Activated gamma-delta T cell treated with Interleukin-2 at 50 U/mL for 16 hours (primary cell): Measurements from ENCODE around the gene IQSEC2.

Source experiments
- DNase-seq: peaks from one replicate; pipeline ENCODE4 v3.0.0-alpha.2; 2020

The IQSEC2 gene

GRCh38 chrX:53266914-53267313 is 14.5 kb downstream of the IQSEC2 start:
- no peak for DNase-seq

- DNase-seq: no peak
Observed at GRCh38 chrX:53265771-53266574, 15.4 kb downstream of the IQSEC2 start.

GRCh38 chrX:53263597-53264094 is 17.7 kb downstream of the IQSEC2 start:
- DNase-seq: no peak

- no peak for DNase-seq
Observed at GRCh38 chrX:53262918-53263394, 18.4 kb downstream of the IQSEC2 start.

- DNase-seq: no peak
Observed at GRCh38 chrX:53262189-53262917, 19.0 kb downstream of the IQSEC2 start.

DNA sequence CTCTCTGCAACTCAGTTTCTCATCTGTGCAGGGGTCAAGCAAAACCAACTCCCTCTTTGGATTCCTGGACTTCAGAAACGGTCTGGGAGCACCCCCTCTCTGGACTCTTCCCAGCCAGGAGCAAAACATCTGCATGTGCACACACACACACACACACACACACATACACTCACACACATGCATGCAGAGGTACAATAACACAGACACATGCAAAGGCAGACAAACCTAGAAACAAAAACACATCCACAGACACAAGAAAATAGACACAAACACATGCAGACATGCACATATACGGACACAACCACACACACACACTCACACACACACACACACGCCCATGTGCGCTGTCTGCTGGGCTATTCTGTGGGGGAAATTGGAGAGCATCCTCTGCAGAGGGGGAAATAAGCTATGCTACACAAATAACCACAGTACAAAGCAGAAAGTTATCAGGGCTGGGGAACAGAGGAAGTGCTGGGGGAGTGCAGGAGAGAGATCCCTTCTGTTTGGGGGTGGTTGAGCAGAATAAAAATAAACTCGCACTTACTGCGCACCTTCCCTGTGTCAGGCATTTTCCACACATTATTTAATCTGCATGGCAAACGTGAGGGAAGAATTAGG is 19.9 kb downstream of the IQSEC2 start:
- DNase-seq: no peak

DNA sequence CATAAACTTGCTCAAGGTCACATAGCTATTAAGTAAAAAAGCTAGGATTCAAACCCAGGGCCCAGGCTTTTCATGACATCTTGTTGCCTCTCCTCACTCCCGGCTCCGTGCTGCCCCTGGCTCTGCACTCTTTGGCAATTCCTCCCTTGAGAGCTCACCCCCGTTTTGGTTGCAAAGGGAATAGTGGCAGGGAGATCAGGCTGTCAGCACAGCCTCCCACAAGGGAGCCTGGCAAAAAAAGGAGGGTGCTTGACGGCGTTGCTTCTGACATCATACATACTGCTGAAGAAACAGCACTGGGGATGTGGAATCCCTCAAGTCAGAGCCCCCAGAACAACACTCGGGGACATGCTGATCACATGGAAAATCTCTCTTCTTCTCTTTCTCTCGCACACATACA is 20.5 kb downstream of the IQSEC2 start:
- DNase-seq: no peak

DNA sequence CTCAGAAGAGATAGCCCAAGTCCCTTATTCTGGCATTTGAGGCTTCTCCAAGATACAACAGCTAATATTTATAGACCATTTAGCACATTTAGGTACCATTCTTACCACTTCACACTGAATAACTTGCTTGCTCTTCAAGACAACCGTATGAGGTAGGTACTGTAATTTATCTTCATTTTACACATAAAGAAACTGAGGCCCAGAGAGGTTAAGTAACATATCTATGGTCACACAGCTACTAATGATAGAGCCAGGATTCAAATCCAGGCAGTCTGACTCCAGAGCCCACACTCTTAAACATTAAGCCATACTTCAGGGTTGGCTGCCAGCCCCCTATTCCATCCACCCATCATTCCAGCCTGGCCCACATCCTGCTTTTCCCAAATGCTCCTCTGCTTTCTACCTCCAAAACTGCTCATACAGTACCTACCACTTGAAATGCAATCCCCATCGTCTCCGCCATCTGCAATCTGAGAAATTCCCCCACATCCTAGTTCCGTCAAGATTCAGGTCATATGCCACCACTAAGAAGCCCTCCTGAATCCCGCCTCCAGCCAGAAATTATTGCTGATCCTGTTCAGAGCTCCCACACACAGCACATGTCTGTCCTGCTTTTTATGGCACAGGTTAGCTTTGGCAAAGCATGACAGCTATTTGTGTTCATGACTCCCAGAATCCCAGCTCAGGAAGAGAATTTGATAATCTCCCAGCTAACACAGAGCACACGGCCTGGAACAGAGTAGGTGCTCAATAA is 23.5 kb downstream of the IQSEC2 start:
- no peak for DNase-seq

DNA sequence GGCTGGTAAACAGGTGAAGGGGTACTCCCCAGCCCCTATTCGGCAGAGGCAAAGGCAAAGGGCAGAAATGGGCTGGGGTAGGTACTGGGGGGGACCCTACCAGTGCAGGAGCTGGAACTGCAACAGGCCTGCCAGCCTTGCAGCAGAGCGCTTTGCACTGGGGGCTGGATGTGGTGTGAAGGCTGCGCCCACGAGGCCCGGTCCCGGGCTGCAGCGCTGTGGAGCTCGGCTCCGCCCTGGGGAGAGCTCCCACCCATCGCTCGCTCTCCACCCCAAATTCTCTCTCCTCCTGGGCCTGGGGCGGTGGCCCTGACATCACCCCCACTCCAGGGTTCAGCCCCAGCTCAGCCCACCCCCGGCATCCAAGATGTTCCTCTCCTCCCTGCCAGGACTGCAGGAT is 24.2 kb downstream of the IQSEC2 start:
- no peak for DNase-seq

GRCh38 chrX:53256446-53257041 is 24.8 kb downstream of the IQSEC2 start:
- DNase-seq: no peak

GRCh38 chrX:53255738-53256191 is 25.6 kb downstream of the IQSEC2 start:
- no peak for DNase-seq

- DNase-seq: no peak
Observed at GRCh38 chrX:53254570-53255461, 26.6 kb downstream of the IQSEC2 start.

DNA sequence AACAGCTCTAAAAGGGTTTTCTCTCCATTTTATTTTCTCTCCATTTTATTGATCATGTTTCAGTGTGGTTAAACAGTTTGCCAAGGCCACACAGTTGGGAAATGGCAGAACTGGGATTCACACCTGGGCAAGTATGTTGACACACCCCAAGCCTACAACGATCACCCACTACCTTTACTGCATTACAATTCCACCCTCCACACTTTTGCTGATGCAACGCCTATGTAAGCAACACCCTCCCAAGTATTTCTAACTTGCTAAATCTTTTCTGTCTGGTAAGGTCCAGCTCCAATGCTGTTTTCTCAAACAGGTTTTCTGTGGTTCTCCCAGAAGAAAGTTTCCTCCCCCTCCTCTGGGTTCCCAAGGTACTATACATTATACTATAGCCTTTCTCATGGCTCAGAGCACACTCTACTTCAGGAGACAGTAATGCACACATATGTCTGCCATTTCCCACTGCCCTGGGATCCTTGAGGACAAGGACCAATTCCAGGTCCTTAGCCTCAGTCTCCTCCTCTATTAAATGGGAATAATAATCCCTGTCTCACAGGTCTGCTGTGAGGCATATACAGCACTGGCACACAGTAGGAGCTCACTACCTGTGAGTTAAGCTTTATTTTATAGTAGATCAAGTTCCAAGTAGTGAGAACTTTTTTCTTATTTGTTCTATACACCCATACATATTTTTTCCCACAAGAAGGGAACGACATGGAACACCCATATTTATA is 27.9 kb downstream of the IQSEC2 start:
- no peak for DNase-seq

DNA sequence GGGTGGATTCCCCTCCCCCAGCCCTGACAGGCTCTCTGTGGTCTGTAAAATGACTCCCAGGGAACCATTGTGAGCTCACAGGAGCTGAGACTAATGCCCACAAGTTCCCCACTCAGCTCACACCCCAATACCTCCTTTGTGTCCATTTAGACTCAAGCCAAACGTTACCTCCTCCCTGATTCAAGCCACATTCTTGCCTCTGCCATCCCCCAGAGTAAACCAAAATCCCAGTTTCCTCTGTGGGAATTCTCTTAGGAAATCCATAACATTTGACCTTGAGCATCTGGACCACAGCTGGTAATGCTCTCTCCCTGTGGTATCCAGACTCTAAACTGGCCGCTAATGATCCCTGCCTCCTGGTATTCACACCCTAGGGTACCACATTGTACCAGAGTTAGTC is 30.1 kb downstream of the IQSEC2 start:
- no peak for DNase-seq

DNA sequence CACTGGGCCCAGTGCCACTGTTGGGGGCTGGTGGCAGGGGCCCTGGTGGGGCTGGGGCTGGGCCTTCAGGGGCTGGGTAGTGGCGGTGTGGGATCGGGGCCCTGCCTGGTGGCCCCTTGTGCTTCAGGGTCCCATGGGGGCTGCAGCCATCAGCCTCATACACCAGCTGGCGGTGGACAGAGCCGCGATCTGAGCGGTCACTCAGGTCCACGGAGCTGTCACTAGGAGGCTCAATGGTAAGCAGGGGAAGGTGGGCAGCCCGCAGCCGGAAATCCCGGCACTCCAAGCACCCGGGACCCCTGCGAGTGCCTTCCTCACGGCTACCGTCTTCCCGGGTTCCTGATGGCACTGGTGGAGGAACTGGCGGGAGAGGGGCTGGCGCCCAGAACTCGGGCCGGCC is 30.8 kb downstream of the IQSEC2 start:
- DNase-seq: no peak

DNA sequence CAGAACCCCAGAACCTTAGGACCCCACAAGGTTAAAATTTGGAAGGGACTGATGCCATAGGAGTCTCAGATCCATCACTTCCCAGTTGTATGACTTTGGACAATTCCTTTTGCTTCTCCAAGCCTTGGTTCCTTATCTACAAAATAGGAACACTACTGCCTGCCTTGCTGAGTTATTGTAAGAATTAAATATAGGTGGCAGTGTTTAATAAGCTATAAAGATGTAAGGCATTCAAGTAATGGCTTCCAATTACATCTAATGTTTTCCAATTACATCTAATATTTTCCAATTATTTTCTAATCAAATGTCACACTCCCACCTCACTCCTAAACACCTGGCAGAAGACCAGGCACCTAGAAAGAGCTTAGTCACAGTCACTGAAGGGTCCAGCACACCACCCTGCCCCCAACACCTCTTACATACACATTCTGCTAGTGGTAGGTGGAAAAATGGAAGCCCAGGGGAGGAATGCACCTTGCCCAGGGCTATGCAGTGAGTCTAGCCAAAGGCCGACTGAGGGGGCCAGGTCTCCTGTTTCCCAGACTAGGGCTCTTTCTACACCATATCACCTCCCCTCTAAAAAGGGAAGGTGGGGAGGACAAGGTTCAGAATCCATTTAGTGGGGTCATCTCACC is 31.9 kb downstream of the IQSEC2 start:
- DNase-seq: no peak

DNA sequence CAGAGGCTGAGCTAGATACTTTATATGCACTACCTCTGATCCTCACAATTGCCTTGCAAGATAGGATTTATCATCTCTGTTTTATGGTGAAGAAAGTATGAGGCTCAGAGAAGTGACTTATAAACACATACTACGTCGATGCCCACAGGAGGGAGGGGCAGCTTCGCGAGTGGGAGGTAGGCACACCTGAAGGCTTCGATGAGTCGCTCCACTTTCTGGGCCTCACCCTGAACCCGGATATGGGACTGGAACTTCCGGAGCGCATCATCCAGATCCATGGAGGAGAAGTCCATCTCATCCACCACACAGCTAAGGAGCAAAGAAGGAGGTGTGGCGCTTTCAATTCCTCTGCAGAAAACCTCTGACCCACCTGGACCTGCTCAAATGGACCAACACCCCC is 33.5 kb downstream of the IQSEC2 start:
- no peak for DNase-seq

DNA sequence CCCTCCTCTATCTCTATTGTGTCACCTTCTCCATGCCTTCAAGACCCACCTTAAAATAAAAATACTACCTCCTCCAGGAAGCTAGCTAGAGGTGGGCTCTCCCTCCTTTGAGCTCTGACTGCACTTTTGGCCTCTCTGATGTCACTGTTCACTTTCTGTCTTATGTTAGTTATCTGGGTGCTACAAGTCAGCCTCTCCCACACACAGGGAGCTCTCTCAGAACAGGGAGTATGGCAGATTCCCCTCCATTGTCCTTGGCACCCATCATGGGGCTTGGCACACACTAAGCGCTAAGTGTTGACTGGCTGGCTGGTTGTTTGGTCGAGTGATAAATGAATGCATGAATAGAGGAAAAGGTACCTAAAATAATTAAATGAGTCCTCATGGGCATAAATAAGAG is 35.2 kb downstream of the IQSEC2 start:
- no peak for DNase-seq

GRCh38 chrX:53244610-53245009 is 36.8 kb downstream of the IQSEC2 start:
- no peak for DNase-seq

DNA sequence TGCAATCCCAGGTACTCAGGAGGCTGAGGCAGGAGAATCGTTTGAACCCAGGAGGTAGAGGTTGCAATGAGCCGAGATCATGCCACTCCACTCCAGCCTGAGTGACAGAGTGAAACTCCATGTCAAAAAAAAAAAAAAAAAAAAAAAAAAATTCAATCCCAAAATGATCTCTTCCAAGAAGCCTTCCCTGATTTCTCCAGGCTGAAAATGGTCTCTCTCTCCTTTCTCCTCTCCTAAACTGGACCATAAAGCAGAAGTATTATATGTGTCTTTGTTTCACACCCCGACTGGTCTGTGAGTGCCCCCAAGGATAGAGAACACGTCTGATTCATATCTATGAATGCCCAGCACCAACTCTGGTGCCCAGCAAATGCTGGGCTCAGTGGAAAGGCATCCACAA is 39.1 kb downstream of the IQSEC2 start:
- no peak for DNase-seq
